Mesendoderm (in vitro differentiated cells): Measurements from ENCODE around the gene PARD3B.

Experiments
- DNase-seq: peaks from one replicate; pipeline ENCODE4 v3.0.0; 2013
- H2AK5ac ChIP-seq: 2 replicates; pipeline ENCODE4 v1.6.1; 2013; ENCODE audit warnings: low read length, inconsistent platforms
- H2BK120ac ChIP-seq: 2 replicates; pipeline ENCODE4 v1.6.1; 2013; ENCODE audit warnings: low read depth, mild to moderate bottlenecking, low read length, moderate library complexity, mixed read lengths
- H2BK15ac ChIP-seq: replicated peaks from 2 replicates; pipeline ENCODE4 v1.6.1; 2013; ENCODE audit warnings: low read depth, mild to moderate bottlenecking, moderate library complexity
- H2BK5ac ChIP-seq: 2 replicates; pipeline ENCODE4 v1.6.1; 2013; ENCODE audit warnings: low read length, inconsistent platforms
- H3K18ac ChIP-seq: 2 replicates; pipeline ENCODE4 v1.6.1; 2013; ENCODE audit warnings: mild to moderate bottlenecking, low read length, mixed read lengths
- H3K23ac ChIP-seq: one replicate; pipeline ENCODE4 v1.6.1; 2013; ENCODE audit warnings: low read length
- H3K27ac ChIP-seq: 2 replicates; pipeline ENCODE4 v1.5.1; 2013; ENCODE audit warnings: low read depth, mild to moderate bottlenecking, inconsistent platforms, low read length, moderate library complexity
- H3K27me3 ChIP-seq: 2 replicates; pipeline ENCODE4 v1.6.1; 2013; ENCODE audit warnings: low read length, control low read depth, mild to moderate bottlenecking, inconsistent platforms; ENCODE audit not compliant: insufficient read depth, poor library complexity
- H3K36me3 ChIP-seq: 2 replicates; pipeline ENCODE4 v1.6.1; 2013; ENCODE audit warnings: low read length, inconsistent platforms; ENCODE audit not compliant: control insufficient read depth, insufficient read depth
- H3K4ac ChIP-seq: one replicate; pipeline ENCODE4 v1.6.1; 2013; ENCODE audit warnings: low read depth, mild to moderate bottlenecking, low read length, moderate library complexity
- H3K4me1 ChIP-seq: 2 replicates; pipeline ENCODE4 v1.6.1; 2013; ENCODE audit warnings: low read depth, low read length, inconsistent platforms; ENCODE audit not compliant: control insufficient read depth
- H3K4me2 ChIP-seq: 2 replicates; pipeline ENCODE4 v1.6.1; 2013; ENCODE audit warnings: low read length
- H3K4me3 ChIP-seq: 2 replicates; pipeline ENCODE4 v1.5.1; 2013; ENCODE audit warnings: mild to moderate bottlenecking, low read length
- H3K56ac ChIP-seq: one replicate; pipeline ENCODE4 v1.6.1; 2013; ENCODE audit warnings: low read length
- H3K79me1 ChIP-seq: 2 replicates; pipeline ENCODE4 v1.6.1; 2013; ENCODE audit warnings: low read length, inconsistent platforms
- H3K79me2 ChIP-seq: 2 replicates; pipeline ENCODE4 v1.6.1; 2013; ENCODE audit warnings: mild to moderate bottlenecking, low read length; ENCODE audit not compliant: control insufficient read depth, insufficient read depth
- H3K9ac ChIP-seq: 2 replicates; pipeline ENCODE4 v1.6.1; 2013; ENCODE audit warnings: low read length, inconsistent platforms
- H4K5ac ChIP-seq: one replicate; pipeline ENCODE4 v1.6.1; 2013; ENCODE audit warnings: low read length
- H4K8ac ChIP-seq: one replicate; pipeline ENCODE4 v1.6.1; 2013; ENCODE audit warnings: low read depth, mild to moderate bottlenecking, control low read depth, low read length, moderate library complexity
- WGBS: extraction: QIAGEN DNeasy Blood & Tissue Kit; methylation state at CpG from one replicate; pipeline ENCODE4 v1.1.7; 2013; ENCODE audit warnings: low lambda C conversion rate, missing lambda C conversion rate; ENCODE audit not compliant: insufficient coverage; ENCODE audit errors: extremely low coverage; 5-methylcytosine and 5-hydroxymethylcytosine counted together

Gene PARD3B

DNA sequence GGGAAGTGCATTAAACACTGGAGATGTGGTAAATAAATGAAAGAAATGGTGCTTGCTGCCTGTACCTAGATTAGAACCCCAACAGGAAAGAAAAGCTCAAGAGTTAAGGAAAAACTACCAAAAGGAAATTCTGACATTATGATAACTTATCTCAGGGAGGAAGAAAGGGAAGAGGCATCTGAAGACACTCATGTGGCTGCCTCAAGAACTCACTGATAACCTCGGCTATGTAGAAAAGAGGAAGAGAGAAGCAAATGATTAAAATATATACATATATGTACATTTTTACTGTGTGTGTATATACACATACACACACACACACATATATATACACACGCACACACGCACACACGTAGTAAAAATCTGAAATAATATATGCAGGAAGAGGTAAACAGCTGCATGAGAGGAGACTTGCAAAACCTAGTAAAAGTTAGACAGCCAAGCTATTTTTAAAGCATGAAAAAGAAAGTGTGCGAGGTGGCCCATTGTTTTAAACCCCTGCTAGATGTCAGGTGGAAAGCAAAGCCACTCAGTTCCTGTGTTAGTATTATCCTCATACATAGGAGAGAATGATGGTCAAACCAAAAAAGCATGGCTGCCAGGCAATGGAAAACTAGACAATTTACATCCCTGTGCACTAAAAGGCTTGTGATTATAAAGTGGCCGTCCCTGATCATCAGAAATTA, 654.0 kb downstream of the PARD3B start:
- no peaks in the 10 kb centered on the region for H3K79me2 ChIP-seq
- no peak overlapping the region for H3K18ac ChIP-seq
- no CpG with 5 or more reads among the region's 6 CpGs for WGBS
- H3K56ac ChIP-seq, result no peak overlapping the region
- no peak overlapping the region for H4K8ac ChIP-seq
- H3K79me1 ChIP-seq, result no peaks in the 10 kb centered on the region
- H3K4ac ChIP-seq, result no peak overlapping the region
- H3K27me3 ChIP-seq, result no peaks in the 10 kb centered on the region
- H2BK5ac ChIP-seq, result no peak overlapping the region
- no peak overlapping the region for H3K4me3 ChIP-seq
- no peaks in the 10 kb centered on the region for H3K36me3 ChIP-seq
- no peak overlapping the region for H2AK5ac ChIP-seq
- H2BK15ac ChIP-seq, result no peak overlapping the region
- no peak overlapping the region for H3K27ac ChIP-seq
- no peaks in the 10 kb centered on the region for H3K4me1 ChIP-seq
- no peak for DNase-seq
- no peak overlapping the region for H2BK120ac ChIP-seq
- H3K9ac ChIP-seq, result no peak overlapping the region
- no peak overlapping the region for H3K4me2 ChIP-seq
- H3K23ac ChIP-seq, result no peak overlapping the region
- H4K5ac ChIP-seq, result no peak overlapping the region

DNA sequence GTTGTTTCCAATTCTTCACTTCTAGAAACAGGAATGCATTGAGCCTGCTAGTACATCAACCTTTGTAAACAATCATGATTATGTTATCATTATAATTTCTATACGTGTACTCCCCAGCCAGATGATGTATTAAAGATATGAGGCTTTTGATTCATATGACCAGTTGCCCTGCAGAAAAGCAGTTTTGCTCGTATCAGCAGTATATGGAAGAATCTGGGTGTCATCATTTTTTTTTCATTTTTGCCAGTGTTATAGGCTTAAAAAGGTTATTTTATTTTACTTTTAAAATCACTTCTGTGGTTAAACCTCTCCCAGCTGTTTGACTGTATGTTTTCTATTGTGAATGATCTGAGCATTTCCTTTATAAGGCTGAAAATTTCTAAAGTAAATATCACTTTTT, 665.2 kb downstream of the PARD3B start:
- Histone ChIP-seq H3K18ac (no peak overlapping the region), H3K36me3 (no peaks in the 10 kb centered on the region), H3K9ac (no peak overlapping the region), H3K4me3 (no peak overlapping the region), H2BK15ac (no peak overlapping the region), H2BK120ac (no peak overlapping the region), H2BK5ac (no peak overlapping the region), H3K4me2 (no peak overlapping the region), H3K4ac (no peak overlapping the region), H3K4me1 (no peaks in the 10 kb centered on the region), H3K79me2 (no peaks in the 10 kb centered on the region), H3K27ac (no peak overlapping the region), H3K23ac (no peak overlapping the region), H3K27me3 (no peaks in the 10 kb centered on the region), H4K8ac (no peak overlapping the region), H4K5ac (no peak overlapping the region), H3K56ac (no peak overlapping the region), H3K79me1 (no peaks in the 10 kb centered on the region), H2AK5ac (no peak overlapping the region)
- no CpG with 5 or more reads among the region's 2 CpGs for WGBS
- DNase-seq, result no peak

DNA sequence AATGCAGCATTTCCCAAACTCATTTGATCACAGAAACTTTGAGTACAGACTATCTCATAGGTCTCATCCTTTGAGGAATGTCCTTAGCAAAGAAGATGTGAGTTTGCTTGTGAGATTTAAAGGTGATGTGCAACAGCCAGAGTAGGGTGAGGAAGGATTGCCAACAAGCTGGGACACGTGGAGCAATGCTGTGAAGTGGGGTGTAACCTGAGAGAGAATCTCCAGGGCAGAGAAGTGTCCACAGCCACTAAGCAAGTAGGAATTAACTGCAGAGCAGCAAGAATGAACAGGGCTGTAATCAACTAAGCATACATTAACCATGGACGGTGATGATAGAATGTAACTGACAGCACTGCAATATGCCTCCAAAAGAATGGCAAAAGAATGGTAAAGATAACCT, 667.1 kb downstream of the PARD3B start:
- no peak overlapping the region for H3K27ac ChIP-seq
- H2AK5ac ChIP-seq, result no peak overlapping the region
- no peaks in the 10 kb centered on the region for H3K79me2 ChIP-seq
- no peak overlapping the region for H3K4ac ChIP-seq
- no peak overlapping the region for H3K23ac ChIP-seq
- H3K27me3 ChIP-seq, result no peaks in the 10 kb centered on the region
- H4K8ac ChIP-seq, result no peak overlapping the region
- H3K9ac ChIP-seq, result no peak overlapping the region
- no peak for DNase-seq
- no peaks in the 10 kb centered on the region for H3K36me3 ChIP-seq
- H2BK120ac ChIP-seq, result no peak overlapping the region
- no peak overlapping the region for H3K18ac ChIP-seq
- no peaks in the 10 kb centered on the region for H3K79me1 ChIP-seq
- no peak overlapping the region for H2BK5ac ChIP-seq
- no CpG with 5 or more reads among the region's 2 CpGs for WGBS
- no peak overlapping the region for H3K56ac ChIP-seq
- H3K4me1 ChIP-seq, result no peaks in the 10 kb centered on the region
- H2BK15ac ChIP-seq, result no peak overlapping the region
- H3K4me2 ChIP-seq, result no peak overlapping the region
- H4K5ac ChIP-seq, result no peak overlapping the region
- no peak overlapping the region for H3K4me3 ChIP-seq

DNA sequence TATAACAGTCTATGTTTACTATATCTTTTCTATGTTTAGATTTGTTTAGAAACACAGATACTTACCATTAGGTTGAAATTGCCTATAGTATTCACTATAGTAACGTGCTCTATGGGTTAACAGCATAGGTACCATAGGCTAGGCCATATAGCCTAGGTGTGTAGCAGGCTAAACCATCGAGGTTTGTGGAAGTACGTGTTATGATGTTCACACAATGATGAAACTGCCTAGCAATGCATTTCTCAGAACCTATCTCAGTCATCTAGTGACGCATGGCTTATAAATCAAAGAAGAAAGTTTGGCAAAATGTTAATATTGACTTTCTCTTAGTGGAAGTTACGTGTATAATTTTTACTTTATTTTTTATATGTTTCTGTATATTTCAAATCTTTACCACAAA, 670.8 kb downstream of the PARD3B start:
- WGBS, result no CpG with 5 or more reads among the region's 5 CpGs
- H3K27me3 ChIP-seq, result no peaks in the 10 kb centered on the region
- no peaks in the 10 kb centered on the region for H3K36me3 ChIP-seq
- H3K56ac ChIP-seq, result no peak overlapping the region
- no peak overlapping the region for H2AK5ac ChIP-seq
- no peak overlapping the region for H3K4me2 ChIP-seq
- no peak for DNase-seq
- no peak overlapping the region for H3K18ac ChIP-seq
- H3K79me2 ChIP-seq, result no peaks in the 10 kb centered on the region
- H3K9ac ChIP-seq, result no peak overlapping the region
- no peak overlapping the region for H2BK120ac ChIP-seq
- H3K27ac ChIP-seq, result no peak overlapping the region
- no peaks in the 10 kb centered on the region for H3K79me1 ChIP-seq
- H3K23ac ChIP-seq, result no peak overlapping the region
- no peak overlapping the region for H3K4ac ChIP-seq
- no peak overlapping the region for H4K8ac ChIP-seq
- H2BK15ac ChIP-seq, result no peak overlapping the region
- H4K5ac ChIP-seq, result no peak overlapping the region
- no peak overlapping the region for H2BK5ac ChIP-seq
- H3K4me3 ChIP-seq, result no peak overlapping the region
- no peaks in the 10 kb centered on the region for H3K4me1 ChIP-seq

DNA sequence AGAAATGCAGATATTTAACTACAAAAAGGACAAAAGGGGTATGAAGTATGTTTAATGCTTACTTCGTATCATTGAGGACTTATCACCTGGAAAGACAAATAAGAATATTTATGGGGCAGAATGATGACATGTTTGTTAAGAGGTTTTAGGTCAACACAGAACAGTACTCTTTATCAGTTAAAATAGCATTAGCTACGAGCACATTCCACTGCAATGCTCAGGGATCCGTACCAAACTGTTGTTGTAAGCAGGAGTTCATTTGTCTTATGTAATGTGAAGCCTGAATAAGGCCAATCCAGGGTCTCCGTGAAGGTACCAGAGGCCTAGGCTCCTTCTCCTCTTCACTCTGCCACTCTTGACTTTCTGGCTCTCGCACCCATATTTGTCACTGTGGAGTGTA, 671.3 kb downstream of the PARD3B start:
- Histone ChIP-seq H4K5ac (no peak overlapping the region), H4K8ac (no peak overlapping the region), H3K4ac (no peak overlapping the region), H3K79me1 (no peaks in the 10 kb centered on the region), H3K18ac (no peak overlapping the region), H3K36me3 (no peaks in the 10 kb centered on the region), H2BK5ac (no peak overlapping the region), H3K56ac (no peak overlapping the region), H3K4me2 (no peak overlapping the region), H3K27ac (no peak overlapping the region), H3K4me1 (no peaks in the 10 kb centered on the region), H3K23ac (no peak overlapping the region), H3K9ac (no peak overlapping the region), H3K79me2 (no peaks in the 10 kb centered on the region), H2BK120ac (no peak overlapping the region), H3K4me3 (no peak overlapping the region), H2BK15ac (no peak overlapping the region), H3K27me3 (no peaks in the 10 kb centered on the region), H2AK5ac (no peak overlapping the region)
- DNase-seq, result no peak
- no CpG with 5 or more reads among the region's 5 CpGs for WGBS

DNA sequence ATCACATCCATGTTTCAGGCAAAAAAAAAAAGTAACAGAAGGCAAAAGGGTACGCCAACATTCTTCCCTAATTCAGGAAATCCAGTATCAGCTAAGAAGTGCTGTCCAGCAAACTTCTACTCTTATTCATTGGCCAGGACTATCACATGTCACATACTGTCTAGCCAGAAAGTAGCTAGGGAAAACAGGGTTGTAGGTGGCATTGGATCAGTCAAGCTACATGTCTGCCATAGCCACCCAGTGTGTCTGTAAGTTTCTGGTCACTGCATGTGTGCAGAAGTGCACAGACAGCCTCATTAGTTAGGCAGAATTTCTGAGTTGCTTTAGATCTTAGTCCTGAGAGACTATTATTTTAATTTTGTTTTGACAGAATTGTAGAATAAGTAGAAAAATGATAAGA, 671.7 kb downstream of the PARD3B start:
- Histone ChIP-seq H3K4me2 (no peak overlapping the region), H3K27me3 (no peaks in the 10 kb centered on the region), H2BK5ac (no peak overlapping the region), H3K79me2 (no peaks in the 10 kb centered on the region), H3K23ac (no peak overlapping the region), H4K8ac (no peak overlapping the region), H3K4ac (no peak overlapping the region), H3K9ac (no peak overlapping the region), H3K4me3 (no peak overlapping the region), H3K18ac (no peak overlapping the region), H3K27ac (no peak overlapping the region), H3K56ac (no peak overlapping the region), H2BK120ac (no peak overlapping the region), H3K4me1 (no peaks in the 10 kb centered on the region), H3K36me3 (no peaks in the 10 kb centered on the region), H4K5ac (no peak overlapping the region), H2BK15ac (no peak overlapping the region), H3K79me1 (no peaks in the 10 kb centered on the region), H2AK5ac (no peak overlapping the region)
- DNase-seq, result no peak
- WGBS, result no CpG with 5 or more reads among the region's 1 CpG
